Epithelial cell of esophagus (primary cell): ENCODE measurements around the gene NKAIN2.

Source experiments
- DNase-seq: peaks from one replicate; pipeline ENCODE4 v3.0.0; 2010; ENCODE audit warnings: low read depth
- H3K4me3 ChIP-seq: 2 replicates; pipeline ENCODE4 v1.5.1; 2011; ENCODE audit warnings: mild to moderate bottlenecking, low read length, control low read depth
- TF ChIP-seq, protein P1 (sequence below): IDR thresholded peaks from 2 replicates; pipeline ENCODE4 v1.5.1; 2011; ENCODE audit warnings: low read depth, mild to moderate bottlenecking, low read length, control low read depth, inconsistent platforms; ENCODE audit not compliant: insufficient read depth; ENCODE audit errors: missing control alignments

NKAIN2 gene

DNA sequence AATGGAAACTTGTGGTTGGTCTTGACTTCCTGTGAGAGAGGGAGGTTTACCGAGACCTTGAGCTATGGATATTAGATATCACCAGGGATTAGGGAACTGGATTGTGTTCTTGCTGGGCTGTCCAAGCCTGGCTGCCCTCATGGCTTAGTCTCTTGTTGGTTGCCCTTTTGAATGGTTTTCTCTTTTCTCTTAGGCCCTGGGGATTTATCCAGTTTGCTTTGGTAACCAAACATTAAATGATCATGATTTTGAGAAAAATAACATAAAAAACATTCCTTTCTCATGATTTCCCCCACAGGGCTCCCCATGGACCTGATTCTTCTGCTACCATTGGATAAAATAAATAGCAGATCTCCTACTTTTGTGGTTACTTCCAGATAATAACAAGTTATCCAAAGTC is 852.2 kb downstream of the NKAIN2 start:
- TF ChIP-seq, protein P1, sequence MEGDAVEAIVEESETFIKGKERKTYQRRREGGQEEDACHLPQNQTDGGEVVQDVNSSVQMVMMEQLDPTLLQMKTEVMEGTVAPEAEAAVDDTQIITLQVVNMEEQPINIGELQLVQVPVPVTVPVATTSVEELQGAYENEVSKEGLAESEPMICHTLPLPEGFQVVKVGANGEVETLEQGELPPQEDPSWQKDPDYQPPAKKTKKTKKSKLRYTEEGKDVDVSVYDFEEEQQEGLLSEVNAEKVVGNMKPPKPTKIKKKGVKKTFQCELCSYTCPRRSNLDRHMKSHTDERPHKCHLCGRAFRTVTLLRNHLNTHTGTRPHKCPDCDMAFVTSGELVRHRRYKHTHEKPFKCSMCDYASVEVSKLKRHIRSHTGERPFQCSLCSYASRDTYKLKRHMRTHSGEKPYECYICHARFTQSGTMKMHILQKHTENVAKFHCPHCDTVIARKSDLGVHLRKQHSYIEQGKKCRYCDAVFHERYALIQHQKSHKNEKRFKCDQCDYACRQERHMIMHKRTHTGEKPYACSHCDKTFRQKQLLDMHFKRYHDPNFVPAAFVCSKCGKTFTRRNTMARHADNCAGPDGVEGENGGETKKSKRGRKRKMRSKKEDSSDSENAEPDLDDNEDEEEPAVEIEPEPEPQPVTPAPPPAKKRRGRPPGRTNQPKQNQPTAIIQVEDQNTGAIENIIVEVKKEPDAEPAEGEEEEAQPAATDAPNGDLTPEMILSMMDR, result no peak
- H3K4me3 ChIP-seq, result no peak overlapping the region
- no peak for DNase-seq

- no peak overlapping the region for H3K4me3 ChIP-seq
- TF ChIP-seq, protein P1, result no peak
- no peak for DNase-seq
These were observed 854.4 kb downstream of the NKAIN2 start for GRCh38 chr6:124658053-124658452.

DNA sequence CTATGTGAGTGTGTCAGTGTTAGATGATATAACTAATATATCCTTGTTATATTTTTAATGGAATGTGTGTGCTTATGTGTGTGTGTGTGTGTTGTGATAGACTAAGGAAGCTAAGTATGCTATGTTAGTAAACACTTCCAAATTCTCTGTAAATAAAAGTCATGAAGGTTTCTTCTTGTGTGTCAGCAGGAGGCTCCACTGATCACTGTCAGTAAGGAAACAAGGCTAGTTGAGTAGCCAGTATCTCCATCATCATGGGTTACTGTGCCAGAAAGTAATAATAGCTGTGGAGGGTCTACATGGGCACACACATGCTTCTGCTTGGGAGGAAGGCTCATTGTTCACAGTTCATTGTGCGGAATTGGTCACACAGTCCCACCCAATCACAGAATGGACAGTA is 855.8 kb downstream of the NKAIN2 start:
- H3K4me3 ChIP-seq, result no peak overlapping the region
- DNase-seq, result peak; percentile 15
- TF ChIP-seq, protein P1, result no peak

DNA sequence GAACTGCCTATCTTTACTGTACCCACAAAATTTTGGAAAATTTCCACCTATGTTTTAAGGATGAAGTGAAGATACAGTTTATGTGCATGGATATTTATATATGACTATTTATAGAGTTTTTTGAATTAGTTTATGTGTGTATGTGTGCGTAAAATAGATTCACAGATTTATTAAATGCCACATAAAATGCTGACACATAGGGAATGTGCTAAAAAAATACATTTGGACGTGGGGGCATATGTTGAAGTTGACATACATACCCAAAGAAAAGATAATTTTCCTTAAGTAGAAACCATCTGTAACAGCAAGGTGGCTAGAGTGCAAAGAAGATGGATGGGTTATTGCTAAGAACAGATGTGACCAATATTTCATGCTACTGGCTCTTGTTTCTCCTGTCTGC is 856.5 kb downstream of the NKAIN2 start:
- TF ChIP-seq, protein P1, result no peak
- no peak for DNase-seq
- H3K4me3 ChIP-seq, result no peak overlapping the region

DNA sequence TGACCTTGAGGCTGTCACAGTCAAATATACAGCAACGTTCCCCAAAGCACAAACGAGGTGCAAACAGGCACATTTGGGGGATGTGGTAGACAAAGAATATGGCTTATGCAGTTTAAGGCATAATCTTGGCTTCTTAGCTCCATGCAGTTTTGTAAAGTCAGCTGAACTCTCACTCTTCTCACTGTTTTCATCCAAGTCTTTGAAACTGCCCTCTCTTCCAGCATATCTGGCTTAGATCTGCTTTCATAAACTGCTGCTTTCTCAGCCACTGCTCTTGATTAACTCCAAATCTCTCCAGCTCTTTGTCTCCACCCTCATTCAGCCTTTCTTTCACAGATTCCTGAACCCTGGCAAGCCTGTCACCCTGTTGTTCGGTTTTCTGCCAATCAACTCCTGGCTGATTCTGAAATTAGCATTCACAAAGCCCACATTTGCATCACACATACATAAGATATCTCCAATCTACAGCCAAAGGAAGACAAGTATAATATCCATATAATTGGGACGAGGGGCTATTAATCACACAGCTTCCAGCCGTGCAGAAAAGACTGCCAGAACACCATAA is 857.5 kb downstream of the NKAIN2 start:
- DNase-seq, result no peak
- H3K4me3 ChIP-seq, result no peak overlapping the region
- TF ChIP-seq, protein P1, result no peak

DNA sequence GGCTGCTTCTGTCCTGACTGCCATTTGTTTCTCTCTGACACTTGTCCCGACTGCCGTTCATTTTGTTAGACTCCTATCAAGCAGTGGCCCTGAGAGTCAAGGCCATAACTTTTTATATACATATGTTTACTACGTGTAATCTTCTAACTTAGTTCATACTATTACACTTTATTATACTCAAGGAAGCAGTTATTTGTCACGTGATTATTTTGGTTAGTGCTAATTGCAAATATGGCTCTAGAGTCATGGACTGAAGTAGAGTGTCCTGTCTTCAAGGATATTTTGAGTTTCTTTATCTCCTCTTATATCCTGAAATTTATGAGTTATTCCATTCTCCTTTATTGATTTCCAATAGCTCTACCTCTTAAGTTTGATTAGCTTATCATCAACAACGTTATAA is 864.4 kb downstream of the NKAIN2 start:
- H3K4me3 ChIP-seq, result no peak overlapping the region
- no peak for DNase-seq
- TF ChIP-seq, protein P1, result no peak
